GM19372 (cell line): ENCODE results near the gene RYR1.
"Not testable (repeated sequence)": the region's sequence is repeated elsewhere in the genome, so short reads cannot be mapped to it uniquely, and the experiment has no call there.

Experiments
- ATAC-seq: cut with Tn5 transposase; IDR thresholded peaks from one replicate; pipeline ENCODE4 v1.9.1; 2021; ENCODE audit warnings: mild to moderate bottlenecking, low read depth, moderate library complexity; ENCODE audit not compliant: unreplicated experiment

RYR1 gene

GRCh38 chr19:38508507-38508906 is 75.0 kb downstream of the RYR1 start:
- ATAC-seq: no peak

GRCh38 chr19:38509027-38509426 is 75.5 kb downstream of the RYR1 start:
- no peak for ATAC-seq

GRCh38 chr19:38511074-38511708 is 77.7 kb downstream of the RYR1 start:
- ATAC-seq: no peak

GRCh38 chr19:38512277-38512676 is 78.8 kb downstream of the RYR1 start:
- no peak for ATAC-seq

GRCh38 chr19:38513156-38513555 is 79.7 kb downstream of the RYR1 start:
- not testable (repeated sequence) for ATAC-seq

- ATAC-seq: no peak
Measured at GRCh38 chr19:38513762-38514167, 80.3 kb downstream of the RYR1 start.

GRCh38 chr19:38514812-38515633 is 81.5 kb downstream of the RYR1 start:
- ATAC-seq: no peak

GRCh38 chr19:38515896-38516295 is 82.4 kb downstream of the RYR1 start:
- no peak for ATAC-seq

GRCh38 chr19:38516802-38517201 is 83.3 kb downstream of the RYR1 start:
- no peak for ATAC-seq

GRCh38 chr19:38517321-38517720 is 83.8 kb downstream of the RYR1 start:
- no peak for ATAC-seq

- ATAC-seq: not testable (repeated sequence)
Measured at GRCh38 chr19:38517980-38518379, 84.5 kb downstream of the RYR1 start.

GRCh38 chr19:38519168-38519567 is 85.7 kb downstream of the RYR1 start:
- ATAC-seq: no peak

GRCh38 chr19:38519988-38520387 is 86.5 kb downstream of the RYR1 start:
- ATAC-seq: no peak

GRCh38 chr19:38522915-38523314 is 89.4 kb downstream of the RYR1 start:
- ATAC-seq: no peak

GRCh38 chr19:38523319-38523718 is 89.8 kb downstream of the RYR1 start:
- no peak for ATAC-seq

- ATAC-seq: no peak
Measured at GRCh38 chr19:38524369-38524768, 90.9 kb downstream of the RYR1 start.

GRCh38 chr19:38524994-38525634 is 91.6 kb downstream of the RYR1 start:
- no peak for ATAC-seq

- no peak for ATAC-seq
Measured at GRCh38 chr19:38526430-38526829, 92.9 kb downstream of the RYR1 start.

- ATAC-seq: no peak
Measured at GRCh38 chr19:38527466-38528136, 94.1 kb downstream of the RYR1 start.

- no peak for ATAC-seq
Measured at GRCh38 chr19:38528213-38528755, 94.8 kb downstream of the RYR1 start.

GRCh38 chr19:38528931-38529330 is 95.4 kb downstream of the RYR1 start:
- no peak for ATAC-seq
